Transverse colon (tissue), 4 donors: ENCODE results near the gene RBBP9. TPM values are rescaled to one million over a fixed set of nuclear protein-coding genes. Genes with fewer than 3 reads are reported as not detected.

Experiments used
- DNase-seq: peaks from one replicate; pipeline ENCODE4 v3.0.0-alpha.2; 2019
- H3K27ac ChIP-seq, 4 donors: fragments of 200-600 bp; sonication (generic); 2 replicates each; pipeline ENCODE4 v1.5.1; 2016 to 2018; ENCODE audit warnings: inconsistent platforms in 4 of 4
- H3K27me3 ChIP-seq: fragments of 200-600 bp; sonication (generic); 2 replicates; pipeline ENCODE4 v1.5.1; 2017; ENCODE audit warnings: inconsistent platforms
- H3K36me3 ChIP-seq, 4 donors: fragments of 200-600 bp; sonication (generic); 2 replicates each; pipeline ENCODE4 v1.5.1; 2017 to 2019; ENCODE audit warnings: inconsistent platforms in 4 of 4
- H3K4me1 ChIP-seq, 4 donors: fragments of 200-600 bp; sonication (generic); 2 replicates each; pipeline ENCODE4 v1.5.1; 2017 to 2020; ENCODE audit warnings: inconsistent platforms in 4 of 4
- H3K4me3 ChIP-seq, 4 donors: fragments of 200-600 bp; sonication (generic); 1 replicate in 1 of 4; 2 replicates in 3 of 4; pipeline versions ENCODE4 v1.5.1 to v1.6.1; 2017 to 2019; ENCODE audit warnings: inconsistent platforms in 4 of 4
- H3K9me3 ChIP-seq, 2 donors: fragments of 200-600 bp; sonication (generic); 2 replicates each; pipeline ENCODE4 v1.5.1; 2017 to 2019; ENCODE audit warnings: inconsistent platforms in 2 of 2
- EP300 ChIP-seq: sonication (generic); formaldehyde crosslinking; IDR thresholded peaks from one replicate; pipeline ENCODE4 v1.6.1; 2017; ENCODE audit warnings: antibody characterized with exemption, low read depth
- POLR2A ChIP-seq: fragments of 450-650 bp; IDR thresholded peaks from one replicate; pipeline ENCODE4 v1.6.1; 2016; ENCODE audit warnings: antibody characterized with exemption, mild to moderate bottlenecking, moderate library complexity
- POLR2AphosphoS5 ChIP-seq, 3 donors: sonication (generic); formaldehyde crosslinking; IDR thresholded peaks; one replicate each; pipeline ENCODE4 v1.6.1; 2016; ENCODE audit warnings: antibody characterized with exemption in 3 of 3
- WGBS, 2 donors: methylation state at CpG; one replicate each; pipeline ENCODE4 v1.1.5; 2018; ENCODE audit warnings: low coverage in 1 of 2; 5-methylcytosine and 5-hydroxymethylcytosine counted together
- in situ Hi-C, 4 donors: fragments of 200-750 bp; cut with MboI; loops; one replicate each; pipeline versions ENCODE4 v1.15.0 to v1.15.1; 2017; ENCODE audit warnings: low sequenced_read_pairs in 3 of 4, low pct_ligation_motif_present in 1 of 4, low pct_unique_long_range_greater_than_20kb in 1 of 4
- intact Hi-C: fragments of 100-400 bp; cut with DNase I; formaldehyde crosslinking; loops from one replicate; pipeline ENCODE4 v1.15.1; 2023; ENCODE audit warnings: low total_unique reads
- small RNA-seq, 4 donors: library from RNA; depleted of rRNA; stranded (forward); fragments of <200 nt; gene quantifications; one replicate each; pipeline ENCODE3, GENCODE V24; 2016
- total RNA-seq, 4 donors: library from RNA; depleted of rRNA; stranded (reverse); fragments of >200 nt; gene quantifications; one replicate each; pipeline ENCODE4 v1.1.0, GENCODE V29; 2016
- TF ChIP-seq, protein P1 (sequence below), 5 experiments: fragments of 200-600 bp in 3 of 5; fragments of 450-650 bp in 2 of 5; sonication (generic) in 3 of 5; IDR thresholded peaks; 1 replicate in 2 of 5; 2 replicates in 3 of 5; pipeline ENCODE4 v1.5.1; 2016 to 2017; ENCODE audit warnings: antibody characterized with exemption in 5 of 5, inconsistent platforms in 3 of 5, mild to moderate bottlenecking in 2 of 5, moderate library complexity in 1 of 5

RBBP9 gene
- total RNA-seq, 4 donors from 2014 or later = 0.40 to 11.7 (median 6.0) TPM

DNA sequence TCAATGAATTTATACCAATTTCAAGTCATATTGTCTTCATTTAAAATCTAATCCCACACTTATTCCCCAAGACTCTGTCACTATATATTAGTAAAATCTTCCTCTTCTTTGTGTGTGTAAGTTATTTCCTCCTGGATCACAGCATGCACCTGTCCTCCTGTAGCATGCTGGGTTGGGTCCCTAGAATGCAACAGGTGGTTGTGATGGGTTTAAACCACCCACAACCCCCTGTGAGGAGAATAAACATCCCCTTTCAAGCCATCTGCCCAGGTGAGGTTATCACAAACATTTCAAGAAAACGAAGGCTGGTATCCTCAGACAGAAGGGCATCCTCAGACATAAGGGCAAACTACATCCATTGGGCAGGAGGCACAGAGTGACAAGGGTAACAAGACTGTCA is 56.6 kb downstream of the RBBP9 start:
- in situ Hi-C loops (no loop called here), intact Hi-C loops (no loop called here)
- DNase-seq = no peak
- H3K27me3 ChIP-seq = no peaks in the 10 kb centered on the region
- H3K4me3 ChIP-seq = no peak overlapping the region
- 0% methylated on average over 1 of the region's 1 CpG; no CpG with 5 or more reads in 1 of the 2 donors for WGBS, 2 donors
- no peaks in the 10 kb centered on the region for H3K4me1 ChIP-seq
- TF ChIP-seq POLR2AphosphoS5 (IDR thresholded peaks at IDR 0.05) = no peak
- no peak for TF ChIP-seq EP300
- no peak for TF ChIP-seq POLR2A
- TF ChIP-seq, protein P1, sequence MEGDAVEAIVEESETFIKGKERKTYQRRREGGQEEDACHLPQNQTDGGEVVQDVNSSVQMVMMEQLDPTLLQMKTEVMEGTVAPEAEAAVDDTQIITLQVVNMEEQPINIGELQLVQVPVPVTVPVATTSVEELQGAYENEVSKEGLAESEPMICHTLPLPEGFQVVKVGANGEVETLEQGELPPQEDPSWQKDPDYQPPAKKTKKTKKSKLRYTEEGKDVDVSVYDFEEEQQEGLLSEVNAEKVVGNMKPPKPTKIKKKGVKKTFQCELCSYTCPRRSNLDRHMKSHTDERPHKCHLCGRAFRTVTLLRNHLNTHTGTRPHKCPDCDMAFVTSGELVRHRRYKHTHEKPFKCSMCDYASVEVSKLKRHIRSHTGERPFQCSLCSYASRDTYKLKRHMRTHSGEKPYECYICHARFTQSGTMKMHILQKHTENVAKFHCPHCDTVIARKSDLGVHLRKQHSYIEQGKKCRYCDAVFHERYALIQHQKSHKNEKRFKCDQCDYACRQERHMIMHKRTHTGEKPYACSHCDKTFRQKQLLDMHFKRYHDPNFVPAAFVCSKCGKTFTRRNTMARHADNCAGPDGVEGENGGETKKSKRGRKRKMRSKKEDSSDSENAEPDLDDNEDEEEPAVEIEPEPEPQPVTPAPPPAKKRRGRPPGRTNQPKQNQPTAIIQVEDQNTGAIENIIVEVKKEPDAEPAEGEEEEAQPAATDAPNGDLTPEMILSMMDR (IDR thresholded peaks at IDR 0.05) = no peak
- H3K9me3 ChIP-seq = no peaks in the 10 kb centered on the region
- no peaks in the 10 kb centered on the region for H3K36me3 ChIP-seq
- no peak overlapping the region for H3K27ac ChIP-seq

DNA sequence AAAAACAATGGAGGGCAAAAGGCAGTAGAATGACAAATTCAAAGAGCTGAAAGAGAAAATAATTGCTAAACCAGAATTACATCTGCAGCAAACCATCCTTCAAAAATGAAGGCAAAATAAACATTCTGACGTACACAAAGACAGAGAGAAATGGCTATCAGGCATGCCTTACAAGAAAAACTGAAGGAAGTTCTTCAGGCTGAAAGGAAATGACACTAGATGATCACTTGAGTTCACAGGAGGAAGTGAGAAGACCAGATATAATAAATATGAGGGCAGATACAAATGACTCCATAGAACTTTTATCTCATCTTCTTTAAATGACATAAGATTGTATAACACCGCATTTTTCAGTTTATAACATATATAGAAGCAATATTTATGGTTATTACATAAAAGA is 60.2 kb downstream of the RBBP9 start:
- intact Hi-C loops (no loop called here), in situ Hi-C loops (no loop called here)
- Histone ChIP-seq H3K4me3 (no peak overlapping the region), H3K27ac (no peak overlapping the region), H3K27me3 (no peaks in the 10 kb centered on the region), H3K4me1 (no peaks in the 10 kb centered on the region), H3K9me3 (no peaks in the 10 kb centered on the region), H3K36me3 (no peaks in the 10 kb centered on the region)
- DNase-seq = no peak
- TF ChIP-seq, protein P1 (IDR thresholded peaks at IDR 0.05) = no peak
- TF ChIP-seq POLR2AphosphoS5 (IDR thresholded peaks at IDR 0.05) (no peak), EP300 (no peak), POLR2A (no peak)
- 61 to 73% methylated on average over 2 of the region's 2 CpGs for WGBS, 2 donors

Small RNA genes within 50 kb of the gene (small RNA-seq; reads per million reads assigned to genes)
- gene MIR3192 = 0 reads per million in 4 donors

Other genes with a start within 250 kb of the RBBP9 start
- 10 to 100 TPM; 12.7 to 24.3 (median 17.5) TPM for gene ZNF133, start 208.7 kb downstream of the RBBP9 start, total RNA-seq
- 1 to 10 TPM; 1.2 to 3.8 (median 1.8) TPM for gene DZANK1, start 30.2 kb downstream of the RBBP9 start, total RNA-seq
- gene POLR3F, start 29.8 kb downstream of the RBBP9 start, total RNA-seq = 10 to 100 TPM in 1 of 4 donors, 1 to 10 TPM in 3; 1.9 to 37.2 (median 6.3) TPM
- 10 to 100 TPM; 16.8 to 38.0 (median 30.9) TPM for gene SEC23B, start 10.7 kb upstream of the RBBP9 start, total RNA-seq
- 100 to 1,000 TPM in 1 of 4 donors, 10 to 100 TPM in 2, 1 to 10 TPM in 1; 4.8 to 127 (median 58.6) TPM for gene SMIM26, start 70.2 kb upstream of the RBBP9 start, total RNA-seq
- gene DTD1, start 90.8 kb upstream of the RBBP9 start, total RNA-seq = 10 to 100 TPM in 2 of 4 donors, 1 to 10 TPM in 2; 3.7 to 17.6 (median 9.8) TPM